Hematopoietic multipotent progenitor cell treated with erythropoietin and hydrocortisone succinate and interleukin-3 and kit ligand, for 17 days (in vitro differentiated cells): ENCODE results near the gene IFI27L1.

Experiments used
- DNase-seq: peaks from one replicate; pipeline ENCODE4 v3.0.0-alpha.2; 2015; ENCODE audit warnings: low spot score

IFI27L1 gene

GRCh38 chr14:94113908-94114588 is 32.9 kb downstream of the IFI27L1 start:
- no peak for DNase-seq

GRCh38 chr14:94114589-94115057 is 33.5 kb downstream of the IFI27L1 start:
- DNase-seq, result no peak

GRCh38 chr14:94115058-94115591 is 34.0 kb downstream of the IFI27L1 start:
- no peak for DNase-seq

- no peak for DNase-seq
Observed at GRCh38 chr14:94115631-94116030, 34.5 kb downstream of the IFI27L1 start.

GRCh38 chr14:94116701-94117100 is 35.6 kb downstream of the IFI27L1 start:
- DNase-seq, result no peak

GRCh38 chr14:94117856-94118255 is 36.7 kb downstream of the IFI27L1 start:
- no peak for DNase-seq

GRCh38 chr14:94119071-94119470 is 38.0 kb downstream of the IFI27L1 start:
- DNase-seq, result no peak

- DNase-seq, result no peak
Observed at GRCh38 chr14:94120667-94121340, 39.7 kb downstream of the IFI27L1 start.

- DNase-seq, result no peak
Observed at GRCh38 chr14:94121485-94121884, 40.4 kb downstream of the IFI27L1 start.

- DNase-seq, result no peak
Observed at GRCh38 chr14:94122438-94122837, 41.3 kb downstream of the IFI27L1 start.

- no peak for DNase-seq
Observed at GRCh38 chr14:94123296-94123695, 42.2 kb downstream of the IFI27L1 start.

GRCh38 chr14:94123868-94124267 is 42.8 kb downstream of the IFI27L1 start:
- no peak for DNase-seq

- DNase-seq, result no peak
Observed at GRCh38 chr14:94124582-94125377, 43.7 kb downstream of the IFI27L1 start.

GRCh38 chr14:94125659-94126418 is 44.7 kb downstream of the IFI27L1 start:
- no peak for DNase-seq

GRCh38 chr14:94126419-94126677 is 45.2 kb downstream of the IFI27L1 start:
- no peak for DNase-seq

- no peak for DNase-seq
Observed at GRCh38 chr14:94126800-94127199, 45.7 kb downstream of the IFI27L1 start.

GRCh38 chr14:94127330-94127729 is 46.2 kb downstream of the IFI27L1 start:
- DNase-seq, result no peak

- DNase-seq, result no peak
Observed at GRCh38 chr14:94128216-94128839, 47.2 kb downstream of the IFI27L1 start.

GRCh38 chr14:94129111-94129757 is 48.1 kb downstream of the IFI27L1 start, which contains the start of gene IFI27L2:
TSS of gene IFI27L2 (minus strand) at chr14:94129604. CDS start at chr14:94129564, 40 bp downstream.
- peak; percentile 67 for DNase-seq

GRCh38 chr14:94129758-94130414 is 48.8 kb downstream of the IFI27L1 start:
- DNase-seq, result peak; percentile 58
